Uterus (tissue), 4 donors: ENCODE measurements around the gene CDH13. TPM values are rescaled to one million over a fixed set of nuclear protein-coding genes. Genes with fewer than 3 reads are reported as not detected.

Experiments used
- DNase-seq, 2 donors: peaks; one replicate each; pipeline ENCODE4 v3.0.0-alpha.2; 2019 to 2020
- H3K27ac ChIP-seq, 2 donors: fragments of 200-600 bp; sonication (generic); 1 replicate in 1 of 2; 2 replicates in 1 of 2; pipeline ENCODE4 v1.5.1; 2016 to 2018
- H3K27me3 ChIP-seq, 2 donors: fragments of 200-600 bp; sonication (generic); one replicate each; pipeline ENCODE4 v1.5.1; 2018 to 2019; ENCODE audit warnings: control low read depth in 1 of 2
- H3K36me3 ChIP-seq, 2 donors: fragments of 200-600 bp; sonication (generic); one replicate each; pipeline ENCODE4 v1.5.1; 2019; ENCODE audit warnings: control low read depth in 1 of 2
- H3K4me1 ChIP-seq, 2 donors: fragments of 200-600 bp; sonication (generic); one replicate each; pipeline ENCODE4 v1.5.1; 2018 to 2019; ENCODE audit warnings: control low read depth in 1 of 2
- H3K4me3 ChIP-seq, 2 donors: fragments of 200-600 bp; sonication (generic); 1 replicate in 1 of 2; 2 replicates in 1 of 2; pipeline ENCODE4 v1.5.1; 2018 to 2019; ENCODE audit warnings: mild to moderate bottlenecking in 1 of 2
- H3K9me3 ChIP-seq, 2 donors: fragments of 200-600 bp; sonication (generic); one replicate each; pipeline ENCODE4 v1.5.1; 2019; ENCODE audit warnings: control low read depth in 1 of 2
- CTCF ChIP-seq, 4 experiments: fragments of 200-600 bp in 2 of 4; fragments of 450-650 bp in 2 of 4; sonication (generic) in 2 of 4; IDR thresholded peaks; one replicate each; pipeline ENCODE4 v1.5.1; 2016 to 2019; ENCODE audit warnings: antibody characterized with exemption in 4 of 4, mild to moderate bottlenecking in 2 of 4, moderate library complexity in 1 of 4
- POLR2A ChIP-seq, 2 donors: fragments of 450-650 bp; IDR thresholded peaks; one replicate each; pipeline ENCODE4 v1.6.1; 2016; ENCODE audit warnings: antibody characterized with exemption in 2 of 2, mild to moderate bottlenecking in 1 of 2, moderate library complexity in 1 of 2
- intact Hi-C: fragments of 100-400 bp; cut with DNase I; formaldehyde crosslinking; loops from one replicate; pipeline ENCODE4 v1.15.1; 2023; ENCODE audit warnings: low total_unique reads
- total RNA-seq, 4 donors: library from RNA; depleted of rRNA in 3 of 4; stranded (reverse); fragments of >200 nt in 3 of 4; gene quantifications; one replicate each; pipeline versions ENCODE4 v1.1.0 to v1.2.4, GENCODE V29; 2014 to 2023
- donor health status: DM: yes; HTN: yes; CAD: no.

The CDH13 gene
- total RNA-seq, 4 donors from 2014 or later = 49.1 to 99.4 (median 82.7) TPM

GRCh38 chr16:83037884-83038283 lies 411.1 kb downstream of the CDH13 start:
- Histone ChIP-seq H3K36me3 (no peaks in the 10 kb centered on the region), H3K27ac (no peak overlapping the region), H3K27me3 (no peaks in the 10 kb centered on the region), H3K4me1 (no peaks in the 10 kb centered on the region), H3K4me3 (no peak overlapping the region), H3K9me3 (no peaks in the 10 kb centered on the region)
- TF ChIP-seq POLR2A (IDR thresholded peaks at IDR 0.05) (no peak), CTCF (IDR thresholded peaks at IDR 0.05) (no peak)
- intact Hi-C loops = no loop called here
- no peak for DNase-seq

DNA sequence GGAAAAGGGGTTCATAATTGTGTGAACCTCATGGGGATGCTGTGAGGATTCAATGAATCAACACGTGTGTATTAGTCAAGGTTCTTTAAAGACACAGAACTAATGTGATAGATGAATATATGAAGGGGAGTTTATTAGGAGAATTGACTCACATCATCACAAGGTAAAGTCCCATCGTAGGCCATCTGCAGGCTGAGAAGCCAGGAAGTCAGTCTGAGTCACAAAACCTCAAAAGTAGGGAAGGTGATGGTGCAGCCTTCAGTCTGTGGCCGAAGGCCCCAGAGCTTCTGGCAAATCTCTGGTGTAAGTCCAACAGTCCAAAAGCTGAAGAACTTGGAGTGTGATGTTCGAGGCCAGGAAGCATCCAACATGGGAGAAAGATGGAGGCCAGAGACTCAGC lies 413.4 kb downstream of the CDH13 start:
- intact Hi-C loops = no loop called here
- no peaks in the 10 kb centered on the region for H3K9me3 ChIP-seq
- no peak for DNase-seq
- TF ChIP-seq POLR2A (IDR thresholded peaks at IDR 0.05) = no peak
- TF ChIP-seq CTCF (IDR thresholded peaks at IDR 0.05) = no peak
- H3K4me3 ChIP-seq = no peak overlapping the region
- no peaks in the 10 kb centered on the region for H3K36me3 ChIP-seq
- H3K27me3 ChIP-seq = no peaks in the 10 kb centered on the region
- no peak overlapping the region for H3K27ac ChIP-seq
- H3K4me1 ChIP-seq = no peaks in the 10 kb centered on the region

GRCh38 chr16:83044589-83044988 lies 417.8 kb downstream of the CDH13 start:
- Histone ChIP-seq H3K27me3 (no peaks in the 10 kb centered on the region), H3K27ac (peak overlapping the region in 1 of 2 donors; percentile 37), H3K9me3 (no peaks in the 10 kb centered on the region), H3K4me3 (no peak overlapping the region), H3K4me1 (no peaks in the 10 kb centered on the region), H3K36me3 (no peaks in the 10 kb centered on the region)
- intact Hi-C loops = no loop called here
- DNase-seq = no peak
- TF ChIP-seq CTCF (IDR thresholded peaks at IDR 0.05) = no peak
- TF ChIP-seq POLR2A (IDR thresholded peaks at IDR 0.05) = no peak

DNA sequence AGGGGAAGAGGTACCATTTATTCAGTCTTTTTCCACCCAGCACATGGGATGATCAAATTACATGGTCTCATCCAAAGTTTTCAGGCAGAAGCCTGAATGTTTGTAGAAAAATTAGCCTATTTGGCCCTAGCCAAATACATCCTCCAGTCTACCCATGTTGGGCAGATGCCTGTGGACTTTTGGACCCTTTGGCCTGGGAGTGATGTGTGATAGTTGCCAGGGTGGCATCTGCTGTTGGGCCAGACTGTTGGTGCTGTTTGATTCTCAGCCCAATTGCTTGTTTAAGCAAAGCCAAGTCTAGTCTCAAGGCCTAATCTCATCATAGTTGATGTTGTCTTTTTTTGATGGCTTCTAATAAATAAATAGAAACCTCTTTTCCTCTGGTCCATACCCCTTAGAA lies 419.0 kb downstream of the CDH13 start:
- intact Hi-C loops = no loop called here
- no peak for TF ChIP-seq POLR2A (IDR thresholded peaks at IDR 0.05)
- TF ChIP-seq CTCF (IDR thresholded peaks at IDR 0.05) = no peak

DNA sequence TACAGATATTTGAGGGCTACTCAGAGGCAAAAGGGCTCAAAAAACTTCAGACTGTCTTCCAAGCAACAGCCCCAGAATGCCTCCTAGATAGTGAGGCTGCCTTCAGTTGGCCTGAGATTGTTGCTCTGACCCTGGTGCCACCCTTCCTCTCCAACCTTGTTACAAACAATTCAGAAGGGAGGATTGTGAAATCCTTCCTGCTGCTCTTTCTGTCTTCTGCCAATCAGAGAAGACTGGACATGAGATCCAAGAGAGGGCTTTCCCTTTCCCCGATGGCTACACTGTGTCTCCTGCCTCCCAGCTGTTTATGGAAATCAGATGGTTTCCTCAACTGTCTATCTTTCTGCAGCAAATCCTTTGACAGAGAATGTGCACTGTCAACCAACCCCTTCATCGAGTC lies 419.9 kb downstream of the CDH13 start:
- Histone ChIP-seq H3K4me3 (no peak overlapping the region), H3K27ac (no peak overlapping the region), H3K27me3 (no peaks in the 10 kb centered on the region), H3K4me1 (no peaks in the 10 kb centered on the region), H3K9me3 (no peaks in the 10 kb centered on the region), H3K36me3 (no peaks in the 10 kb centered on the region)
- intact Hi-C loops = no loop called here
- TF ChIP-seq POLR2A (IDR thresholded peaks at IDR 0.05) = no peak
- no peak for DNase-seq

More for the DNA sequence above, 419.0 kb downstream of the CDH13 start:
- Histone ChIP-seq H3K27ac (no peak overlapping the region), H3K4me1 (no peaks in the 10 kb centered on the region), H3K27me3 (no peaks in the 10 kb centered on the region), H3K4me3 (no peak overlapping the region), H3K9me3 (no peaks in the 10 kb centered on the region), H3K36me3 (no peaks in the 10 kb centered on the region)
- DNase-seq = no peak

DNA sequence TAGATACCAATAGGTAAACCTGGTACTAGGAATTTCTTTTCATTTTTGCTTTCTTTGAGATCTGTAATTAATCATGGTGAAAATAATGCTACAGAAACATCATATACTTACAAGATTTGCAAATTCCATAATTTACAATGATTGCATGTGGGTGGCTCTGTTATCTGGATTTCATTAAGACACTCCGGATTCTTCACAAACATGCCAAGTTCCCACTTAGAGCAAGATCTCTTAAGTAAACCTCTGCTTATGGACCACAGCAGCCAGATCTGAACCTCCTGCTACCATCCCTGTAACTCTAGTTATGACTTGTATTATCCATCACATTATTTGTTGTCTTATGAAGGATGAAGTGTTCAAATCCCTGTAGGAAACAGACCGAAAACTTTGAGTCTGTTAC lies 424.7 kb downstream of the CDH13 start:
- no peak for TF ChIP-seq POLR2A (IDR thresholded peaks at IDR 0.05)
- no peak for TF ChIP-seq CTCF (IDR thresholded peaks at IDR 0.05)
- Histone ChIP-seq H3K27me3 (no peaks in the 10 kb centered on the region), H3K36me3 (no peaks in the 10 kb centered on the region), H3K4me3 (no peak overlapping the region), H3K27ac (no peak overlapping the region), H3K9me3 (no peaks in the 10 kb centered on the region), H3K4me1 (no peaks in the 10 kb centered on the region)
- no peak for DNase-seq
- intact Hi-C loops = no loop called here
